Adrenal gland (tissue), 12 donors: ENCODE data around the gene SNAP47. TPM values are rescaled to one million over a fixed set of nuclear protein-coding genes. Genes with fewer than 3 reads are reported as not detected.

Source experiments
- DNase-seq, 7 donors: peaks; one replicate each; pipeline ENCODE4 v3.0.0-alpha.2; 2019 to 2020
- H3K27ac ChIP-seq, 5 donors: fragments of 200-600 bp; sonication (generic) in 4 of 5; 1 replicate in 3 of 5; 2 replicates in 2 of 5; pipeline versions ENCODE4 v1.5.1 to v1.8.0; 2016 to 2020; ENCODE audit warnings: mild to moderate bottlenecking in 1 of 5
- H3K27me3 ChIP-seq: fragments of 200-600 bp; 2 replicates; pipeline ENCODE4 v1.8.0; 2021
- H3K36me3 ChIP-seq, 2 donors: fragments of 200-600 bp; replicated peaks in 1 of 2; 1 replicate in 1 of 2; 2 replicates in 1 of 2; pipeline versions ENCODE4 v1.5.1 to v1.8.0; 2018 to 2022
- H3K4me1 ChIP-seq, 2 donors: fragments of 200-600 bp; replicated peaks in 1 of 2; 1 replicate in 1 of 2; 2 replicates in 1 of 2; pipeline versions ENCODE4 v1.5.1 to v1.8.0; 2018 to 2021
- H3K4me3 ChIP-seq, 4 donors: fragments of 200-600 bp; sonication (generic) in 3 of 4; one replicate each; pipeline ENCODE4 v1.5.1; 2016 to 2018
- H3K9me3 ChIP-seq, 3 donors: fragments of 200-600 bp; sonication (generic) in 1 of 3; replicated peaks in 1 of 3; 1 replicate in 2 of 3; 2 replicates in 1 of 3; pipeline versions ENCODE4 v1.5.1 to v1.8.0; 2016 to 2021
- POLR2A ChIP-seq, 2 donors: fragments of 450-650 bp; IDR thresholded peaks; one replicate each; pipeline ENCODE4 v1.6.1; 2017; ENCODE audit warnings: antibody characterized with exemption in 2 of 2, mild to moderate bottlenecking in 2 of 2, moderate library complexity in 1 of 2
- WGBS, 4 donors: extraction: QIAGEN DNeasy Blood & Tissue Kit in 2 of 4; methylation state at CpG; one replicate each; pipeline versions ENCODE4 v1.1.5 to v1.1.7; 2013 to 2017; 5-methylcytosine and 5-hydroxymethylcytosine counted together
- intact Hi-C, 2 donors: fragments of 100-400 bp; cut with DNase I; formaldehyde crosslinking; loops; one replicate each; pipeline versions ENCODE4 v1.14.1 to v1.15.0; 2022 to 2023
- polyA plus RNA-seq, 3 donors: library from polyadenylated mRNA; stranded (reverse); fragments of 200-250 nt in 2 of 3; fragments of 350-450 nt in 1 of 3; fragmentation: Illumina TruSeq in 1 of 3; extraction: RNeasy Lipid Tissue Mini Kit (QIAGEN cat#74804) in 1 of 3; gene quantifications; one replicate each; pipeline ENCODE4 v1.2.3, GENCODE V29; 2013 to 2014
- total RNA-seq, 9 donors: library from RNA; depleted of rRNA in 4 of 9; stranded (reverse); fragments of >200 nt in 4 of 9; fragments of 120-200 nt in 1 of 9; fragmentation: NEBNext Ultra II Directional in 1 of 9; extraction: Animal tissue kit (Norgen Biotek cat#: 25700) in 1 of 9; gene quantifications; one replicate each; pipeline versions ENCODE4 v1.1.0 to v1.2.4, GENCODE V29; 2013 to 2023
- TF ChIP-seq, protein P1 (sequence below), 6 experiments: fragments of 450-650 bp in 4 of 6; fragments of 200-600 bp in 2 of 6; sonication (generic) in 1 of 6; IDR thresholded peaks; 1 replicate in 5 of 6; 2 replicates in 1 of 6; pipeline versions ENCODE4 v1.5.1 to v1.8.0; 2016 to 2021; ENCODE audit warnings: antibody characterized with exemption in 6 of 6, mild to moderate bottlenecking in 2 of 6, moderate library complexity in 1 of 6
- donor health status: healthy with polysubstance abuse.
- donor health status: Bipolar disorder and iron deficiency.
- donor health status: DM: yes; HTN: yes; CAD: no.
- donor health status: DM: no; HTN: no; CAD: no.
- donor health status: DM: no; HTN: no; CAD: no.
- donor health status: DM: yes; HTN: yes; CAD: no.

Gene SNAP47
- total and polyA plus RNA-seq, 12 donors: 24.5 to 216 (median 103) TPM

DNA sequence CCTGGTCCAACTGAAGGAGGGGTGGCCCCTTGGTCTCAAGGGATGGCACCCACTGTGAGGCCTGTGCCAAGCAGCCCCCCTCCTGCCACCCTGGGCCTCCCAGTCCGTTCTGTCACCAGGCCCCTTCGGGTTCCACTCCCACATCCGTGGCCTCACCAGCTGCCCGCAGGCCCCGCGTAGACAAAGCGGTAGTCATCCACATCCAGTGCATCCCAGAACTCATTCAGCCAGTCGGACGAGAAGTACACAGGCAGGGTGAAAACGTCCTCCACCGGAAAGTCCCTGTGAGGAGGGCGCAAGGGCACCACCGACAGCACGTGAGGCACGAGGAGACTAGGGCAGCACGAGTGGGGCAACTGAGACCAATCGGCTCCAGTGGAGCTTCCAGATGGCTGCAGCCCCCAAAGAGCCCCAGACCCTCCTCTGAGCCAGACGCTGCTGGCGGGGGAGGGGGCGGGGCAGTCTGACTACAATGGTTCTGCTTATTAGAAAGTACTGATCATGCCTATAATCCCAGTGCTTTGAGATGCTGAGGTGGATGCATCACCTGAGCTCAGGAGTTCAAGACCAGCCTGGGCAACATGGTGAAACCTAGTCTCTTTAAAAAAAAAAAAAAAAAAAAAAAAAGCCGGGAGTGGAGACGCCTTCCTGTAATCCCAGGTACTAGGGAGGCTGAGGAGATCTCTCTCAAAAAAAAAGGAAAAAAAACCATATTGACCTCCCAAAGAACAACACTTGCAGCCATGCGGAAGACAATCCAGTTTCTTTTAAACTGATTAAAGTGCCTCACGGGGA lies 1.3 kb upstream of the SNAP47 start:
- Histone ChIP-seq H3K9me3 (no peaks in the 10 kb centered on the region), H3K27ac (peak overlapping the region in 4 of 5 donors; percentile 76 to 90 (median 86)), H3K4me1 (peaks cover 21 to 56% of the 10 kb centered on the region in 2 donors), H3K27me3 (no peaks in the 10 kb centered on the region), H3K36me3 (peaks cover 0 to 22% of the 10 kb centered on the region in 2 donors), H3K4me3 (peak overlapping the region in 3 of 4 donors; percentile 66 to 96 (median 92))
- WGBS, 4 donors: 70 to 77% (median 74%) methylated on average over 17 to 24 of the region's 24 CpGs
- DNase-seq: peak in 1 of 7 donors; percentile 58
- intact Hi-C loops: loop anchor here in 1 of 2 donors (10.0 kb wide), 1 partner anchor 351 kb away; the partner anchor contains the start of gene ARF1
- no peak for TF ChIP-seq POLR2A (IDR thresholded peaks at IDR 0.05)
- TF ChIP-seq, protein P1, sequence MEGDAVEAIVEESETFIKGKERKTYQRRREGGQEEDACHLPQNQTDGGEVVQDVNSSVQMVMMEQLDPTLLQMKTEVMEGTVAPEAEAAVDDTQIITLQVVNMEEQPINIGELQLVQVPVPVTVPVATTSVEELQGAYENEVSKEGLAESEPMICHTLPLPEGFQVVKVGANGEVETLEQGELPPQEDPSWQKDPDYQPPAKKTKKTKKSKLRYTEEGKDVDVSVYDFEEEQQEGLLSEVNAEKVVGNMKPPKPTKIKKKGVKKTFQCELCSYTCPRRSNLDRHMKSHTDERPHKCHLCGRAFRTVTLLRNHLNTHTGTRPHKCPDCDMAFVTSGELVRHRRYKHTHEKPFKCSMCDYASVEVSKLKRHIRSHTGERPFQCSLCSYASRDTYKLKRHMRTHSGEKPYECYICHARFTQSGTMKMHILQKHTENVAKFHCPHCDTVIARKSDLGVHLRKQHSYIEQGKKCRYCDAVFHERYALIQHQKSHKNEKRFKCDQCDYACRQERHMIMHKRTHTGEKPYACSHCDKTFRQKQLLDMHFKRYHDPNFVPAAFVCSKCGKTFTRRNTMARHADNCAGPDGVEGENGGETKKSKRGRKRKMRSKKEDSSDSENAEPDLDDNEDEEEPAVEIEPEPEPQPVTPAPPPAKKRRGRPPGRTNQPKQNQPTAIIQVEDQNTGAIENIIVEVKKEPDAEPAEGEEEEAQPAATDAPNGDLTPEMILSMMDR (IDR thresholded peaks at IDR 0.05): no peak

DNA sequence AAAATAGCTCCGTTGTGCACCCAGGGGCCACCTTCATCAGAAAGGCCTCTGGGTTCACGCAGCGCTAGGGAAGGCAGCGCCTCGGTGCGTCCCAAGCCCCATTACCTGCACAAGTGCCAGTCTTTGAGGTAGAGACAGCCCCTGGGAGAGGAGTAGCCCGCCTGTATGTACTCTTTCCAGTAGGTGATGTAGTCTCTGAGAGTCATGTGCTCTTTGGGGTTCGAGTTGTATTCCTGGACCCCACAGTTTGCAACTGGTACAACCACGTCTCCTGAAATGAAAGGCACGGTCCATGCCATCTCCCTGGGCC lies 734 bp upstream of the SNAP47 start:
- Histone ChIP-seq H3K9me3 (no peaks in the 10 kb centered on the region), H3K36me3 (peaks cover 0 to 22% of the 10 kb centered on the region in 2 donors), H3K27ac (peak overlapping the region in 4 of 5 donors; percentile 76 to 90 (median 86)), H3K27me3 (no peaks in the 10 kb centered on the region), H3K4me3 (peak overlapping the region; percentile 43 to 96 (median 79)), H3K4me1 (peaks cover 16 to 50% of the 10 kb centered on the region in 2 donors)
- intact Hi-C loops: loop anchor here in 1 of 2 donors (10.0 kb wide), 1 partner anchor 350 kb away; the partner anchor contains the start of gene ARF1
- WGBS, 4 donors: 3 to 7% (median 4%) methylated on average over 6 to 10 of the region's 10 CpGs
- TF ChIP-seq POLR2A (IDR thresholded peaks at IDR 0.05): no peak
- TF ChIP-seq, protein P1 (IDR thresholded peaks at IDR 0.05): no peak
- DNase-seq: peak in 1 of 7 donors; percentile 54

DNA sequence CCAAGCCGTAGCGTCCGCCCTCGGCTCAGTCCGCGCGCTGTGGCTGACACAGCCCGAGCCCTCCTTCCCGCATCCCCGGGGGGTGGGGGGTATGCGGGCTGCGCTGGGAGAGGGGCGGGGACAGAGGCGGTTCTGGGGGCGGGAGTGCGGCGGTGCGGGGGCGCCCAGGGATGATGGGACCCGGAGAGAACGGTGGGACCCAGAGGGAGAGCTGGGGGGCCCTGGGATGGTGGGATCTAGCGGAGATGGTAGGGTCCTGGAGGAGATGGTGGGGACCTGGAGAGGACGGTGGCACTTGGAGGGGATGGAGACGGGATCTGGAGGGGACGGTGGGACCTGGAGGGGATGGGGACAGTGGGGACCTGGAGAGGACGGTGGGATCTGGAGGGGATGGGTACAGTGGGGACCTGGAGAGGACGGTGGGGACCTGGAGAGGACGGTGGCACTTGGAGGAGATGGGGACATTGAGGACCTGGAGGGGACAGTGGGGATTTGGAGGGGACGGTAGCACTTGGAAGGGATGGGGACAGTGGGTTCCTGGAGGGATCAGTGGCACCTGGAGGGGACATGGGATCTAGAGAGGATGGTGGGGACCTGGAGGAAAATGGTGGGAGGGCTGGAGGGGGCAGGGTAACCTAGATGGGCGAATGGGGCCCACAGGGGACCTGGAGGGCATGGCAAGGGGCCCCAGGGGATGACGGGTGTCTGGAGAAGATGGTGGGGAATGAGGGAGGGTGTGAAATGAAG lies 477 bp downstream of the SNAP47 start:
- WGBS, 4 donors: 1 to 3% (median 1%) methylated on average over 13 to 31 of the region's 31 CpGs
- TF ChIP-seq POLR2A (IDR thresholded peaks at IDR 0.05): no peak
- TF ChIP-seq, protein P1 (IDR thresholded peaks at IDR 0.05): no peak

More for the DNA sequence above, 477 bp downstream of the SNAP47 start:
- H3K27me3 ChIP-seq: no peaks in the 10 kb centered on the region
- no peaks in the 10 kb centered on the region for H3K9me3 ChIP-seq
- H3K4me3 ChIP-seq: peak overlapping the region; percentile 43 to 96 (median 79)
- intact Hi-C loops: loop anchor here in 1 of 2 donors (10.0 kb wide), 1 partner anchor 349 kb away; the partner anchor contains the start of gene ARF1
- H3K4me1 ChIP-seq: peaks cover 16 to 39% of the 10 kb centered on the region in 2 donors
- peak overlapping the region; percentile 62 to 90 (median 83) for H3K27ac ChIP-seq
- peaks cover 0 to 22% of the 10 kb centered on the region in 2 donors for H3K36me3 ChIP-seq
- peak in 1 of 7 donors; percentile 53 for DNase-seq
